Activated CD4-positive, alpha-beta T cell treated with anti-CD3 and anti-CD28 coated beads, Interleukin-2, amount 10 ng/mL, durations not matched to agents 7 days and 5 days (primary cell): ENCODE data around the gene NLRX1. TPM values are rescaled to one million over a fixed set of nuclear protein-coding genes. Genes with fewer than 3 reads are reported as not detected.
"Not testable (repeated sequence)": the region's sequence is repeated elsewhere in the genome, so short reads cannot be mapped to it uniquely, and the experiment has no call there.

Experiments
- CTCF ChIA-PET: fragments of 350-600 bp; sonication (Branson Sonifier 250); formaldehyde crosslinking; loops from one replicate; lab custom pipeline; 2021; ENCODE audit warnings: antibody characterized with exemption; lab: Charles Lee
- POLR2A ChIA-PET: fragments of 350-600 bp; sonication (Branson Sonifier 250); formaldehyde crosslinking; loops from one replicate; lab custom pipeline; 2021; ENCODE audit warnings: antibody characterized with exemption; lab: Charles Lee
- DNase-seq: peaks from one replicate; pipeline ENCODE4 v3.0.0-alpha.2; 2020
- H3K27ac Mint-ChIP-seq: one replicate; pipeline ENCODE4 v1.8.0; 2021; ENCODE audit warnings: mild to moderate bottlenecking, moderate library complexity, mixed read lengths
- H3K27me3 Mint-ChIP-seq: one replicate; pipeline ENCODE4 v1.8.0; 2021; ENCODE audit warnings: mixed read lengths
- H3K36me3 Mint-ChIP-seq: one replicate; pipeline ENCODE4 v1.8.0; 2021; ENCODE audit warnings: low read depth, mixed read lengths
- H3K4me1 Mint-ChIP-seq: one replicate; pipeline ENCODE4 v1.8.0; 2021; ENCODE audit warnings: mixed read lengths
- H3K4me3 Mint-ChIP-seq: one replicate; pipeline ENCODE4 v1.8.0; 2021; ENCODE audit warnings: mild to moderate bottlenecking, moderate library complexity, mixed read lengths
- H3K9me3 Mint-ChIP-seq: one replicate; pipeline ENCODE4 v1.8.0; 2021; ENCODE audit warnings: mixed read lengths
- total RNA-seq, 2 experiments: library from RNA; stranded (reverse); gene quantifications; one replicate each; pipeline ENCODE4 v1.2.3, GENCODE V29; 2021

NLRX1 gene
- total RNA-seq, 2 experiments from 2014 or later, result 24.2 to 28.5 TPM

DNA sequence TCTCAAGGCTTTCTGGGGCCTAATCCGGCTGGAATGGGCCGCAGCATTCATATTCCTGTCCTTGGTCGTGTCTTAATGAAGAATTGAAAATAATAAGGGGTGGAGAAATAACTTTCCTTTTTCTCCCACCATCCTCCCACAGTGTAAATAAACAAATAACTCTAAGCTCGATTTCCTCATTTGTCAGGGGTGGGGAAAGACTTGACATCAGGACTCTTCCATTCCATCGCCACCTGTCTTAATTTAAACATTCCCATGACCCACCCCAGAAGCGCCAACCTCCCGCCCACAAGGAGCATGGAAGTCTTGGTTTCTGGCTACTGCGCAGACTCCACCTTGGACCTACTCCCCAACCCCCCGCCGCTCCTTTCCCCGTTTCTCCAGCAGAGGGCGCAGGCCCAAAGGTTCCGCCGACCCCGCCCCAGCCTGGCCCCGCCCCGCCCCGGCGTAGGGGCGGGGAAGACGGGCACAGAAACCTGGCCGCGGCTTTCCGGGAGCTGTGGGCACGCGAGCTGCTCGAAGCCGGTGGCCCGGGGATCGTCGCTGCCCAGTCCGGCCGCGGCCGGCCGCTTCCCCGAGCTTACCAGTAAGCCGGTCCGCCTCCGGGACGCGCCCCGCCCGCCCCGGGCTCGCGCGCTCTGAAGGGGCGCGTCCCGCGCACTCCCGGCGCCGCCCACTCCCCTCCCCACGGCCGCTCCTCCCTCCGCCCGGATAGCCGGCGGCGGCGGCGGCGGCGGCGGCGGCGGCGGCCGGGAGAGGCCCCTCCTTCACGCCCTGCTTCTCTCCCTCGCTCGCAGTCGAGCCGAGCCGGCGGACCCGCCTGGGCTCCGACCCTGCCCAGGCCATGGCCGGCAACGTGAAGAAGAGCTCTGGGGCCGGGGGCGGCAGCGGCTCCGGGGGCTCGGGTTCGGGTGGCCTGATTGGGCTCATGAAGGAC, 37.3 kb downstream of the NLRX1 start, which contains the start of gene CBL:
CBL (plus strand) TSS at position 766 of the 937 bp plus-strand sequence; CDS start at position 845, 79 bp downstream.
- ChIA-PET POLR2A (interaction anchor here (0.5 to 1.4 kb wide), 4 partner anchors 61 to 1004 kb away, joined by 3 to 5 read pairs (median 5); partner anchors contain the start of gene C2CD2L), CTCF (interaction anchor here (0.6 to 4.5 kb wide), 33 partner anchors 9 to 183 kb away, joined by 3 to 35 read pairs (median 3); partner anchors contain the start of genes HMBS, NLRX1 and VPS11)
- Mint-ChIP-seq H3K9me3 (no peaks in the 10 kb centered on the region), H3K4me1 (peaks cover 33% of the 10 kb centered on the region), H3K27me3 (no peaks in the 10 kb centered on the region), H3K27ac (peak within 1 kb of the TSS; percentile 92), H3K4me3 (peak within 1 kb of the TSS; percentile 86), H3K36me3 (peaks cover 7% of the 10 kb centered on the region)
- DNase-seq, result peak; percentile 96

DNA sequence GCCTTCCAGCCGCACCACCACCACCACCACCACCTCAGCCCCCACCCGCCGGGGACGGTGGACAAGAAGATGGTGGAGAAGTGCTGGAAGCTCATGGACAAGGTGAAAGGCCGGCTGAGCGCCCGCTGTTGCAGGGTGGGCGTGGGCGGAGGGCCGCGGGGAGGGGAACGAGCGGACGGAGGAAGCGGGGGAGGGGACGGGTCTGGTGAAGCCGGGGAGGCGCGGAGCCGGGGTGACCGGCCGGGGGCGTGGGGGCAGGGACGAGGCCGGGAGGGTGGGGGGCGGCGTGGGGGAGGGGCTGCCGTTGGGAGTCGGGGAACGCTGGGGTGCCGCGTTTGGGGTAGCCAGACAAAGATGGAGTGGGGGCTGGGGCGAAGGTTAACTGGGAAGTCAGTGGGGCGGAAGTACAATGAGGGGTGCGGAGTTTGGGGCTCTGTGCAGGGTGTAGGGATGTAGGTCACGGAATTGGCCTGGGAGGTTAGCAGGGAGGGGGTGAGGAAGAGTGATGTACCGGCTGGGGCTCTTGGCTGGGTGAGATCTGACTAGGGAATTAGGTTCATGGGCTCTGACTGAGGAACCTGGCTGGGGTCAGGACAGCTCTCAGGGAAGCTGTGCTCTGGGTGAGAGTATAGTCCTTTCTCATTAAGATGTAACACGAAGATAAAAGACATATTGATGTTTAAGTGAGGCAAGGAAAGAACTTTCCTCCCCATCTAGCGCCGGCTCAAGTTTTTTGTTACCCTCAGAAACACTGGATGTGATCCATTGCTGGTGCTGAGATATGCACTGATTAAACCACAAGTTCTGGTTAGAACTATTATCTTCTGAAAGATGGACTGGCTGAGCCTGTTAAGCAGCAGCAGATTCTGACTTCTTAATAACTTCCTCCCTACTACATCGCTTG, 38.2 kb downstream of the NLRX1 start:
- Mint-ChIP-seq H3K4me3 (peak overlapping the region; percentile 86), H3K27ac (peak overlapping the region; percentile 87), H3K9me3 (no peaks in the 10 kb centered on the region), H3K4me1 (peaks cover 33% of the 10 kb centered on the region), H3K36me3 (peaks cover 7% of the 10 kb centered on the region), H3K27me3 (no peaks in the 10 kb centered on the region)
- DNase-seq, result peak; percentile 60
- CTCF ChIA-PET, result interaction anchor here (0.6 to 4.5 kb wide), 32 partner anchors 8 to 184 kb away, joined by 3 to 35 read pairs (median 4); partner anchors contain the start of genes HMBS, NLRX1 and VPS11
- POLR2A ChIA-PET, result interaction anchor here (0.5 to 1.4 kb wide), 4 partner anchors 13 to 100 kb away, joined by 3 to 6 read pairs (median 5); partner anchors contain the start of gene C2CD2L

DNA sequence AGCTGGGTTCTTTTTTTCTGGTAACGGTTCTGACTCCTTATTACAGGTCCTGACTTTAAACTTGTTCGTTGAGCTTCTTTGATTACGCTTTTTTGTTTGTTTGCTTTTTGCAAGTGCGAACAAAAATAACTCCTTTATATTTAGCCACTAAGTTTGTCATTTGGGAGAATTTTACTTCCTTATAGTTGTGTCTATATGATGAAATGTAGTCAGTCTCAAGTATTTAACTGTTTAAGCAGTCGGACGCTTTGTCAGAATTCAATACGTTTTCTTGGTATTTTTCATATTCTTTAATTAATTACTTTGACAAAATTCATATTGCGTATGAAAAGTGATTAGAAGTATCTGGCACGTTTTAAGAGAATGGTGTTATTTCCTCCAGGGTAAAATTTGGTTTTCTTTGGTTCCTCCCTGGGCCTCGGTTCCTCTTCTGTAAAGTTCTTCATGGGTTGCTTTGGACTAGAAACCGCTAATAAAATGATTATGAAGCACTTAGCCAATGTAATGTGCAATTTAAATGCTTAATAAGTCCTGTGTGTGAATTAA, 39.0 kb downstream of the NLRX1 start:
- no peak for DNase-seq
- no peaks in the 10 kb centered on the region for H3K9me3 Mint-ChIP-seq
- POLR2A ChIA-PET, result interaction anchor here (0.6 kb wide), 1 partner anchor 12 kb away, joined by 6 read pairs; no protein-coding TSS in a partner anchor
- no peaks in the 10 kb centered on the region for H3K27me3 Mint-ChIP-seq
- peaks cover 33% of the 10 kb centered on the region for H3K4me1 Mint-ChIP-seq
- H3K36me3 Mint-ChIP-seq, result peaks cover 7% of the 10 kb centered on the region
- peak overlapping the region; percentile 87 for H3K27ac Mint-ChIP-seq
- CTCF ChIA-PET, result interaction anchor here (0.7 to 4.5 kb wide), 3 partner anchors 19 to 114 kb away, joined by 3 to 35 read pairs (median 3); no protein-coding TSS in a partner anchor
- H3K4me3 Mint-ChIP-seq, result peak overlapping the region; percentile 86

DNA sequence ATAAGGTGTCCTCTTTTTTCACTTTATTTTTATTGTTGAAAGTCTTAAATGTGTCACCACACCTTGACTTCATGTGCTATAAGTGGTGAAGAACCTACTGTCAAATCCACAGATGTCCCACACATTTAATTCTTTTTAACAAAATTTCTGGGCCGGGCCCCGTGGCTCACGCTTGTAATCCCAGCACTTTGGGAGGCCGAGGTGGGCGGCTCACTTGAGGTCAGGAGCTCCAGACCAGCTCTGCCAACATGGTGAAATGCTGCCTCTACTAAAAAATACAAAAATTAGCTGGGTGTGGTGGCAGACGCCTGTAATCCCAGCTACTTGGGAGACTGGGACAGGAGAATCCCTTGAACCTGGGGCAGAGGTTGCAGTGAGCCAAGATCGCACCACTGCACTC, 40.7 kb downstream of the NLRX1 start:
- ChIA-PET CTCF (interaction anchor here (0.6 to 1.3 kb wide), 5 partner anchors 12 to 284 kb away, joined by 3 to 6 read pairs (median 3); partner anchors contain the start of gene BCL9L), POLR2A (no interaction called here)
- Mint-ChIP-seq H3K27ac (no peak overlapping the region), H3K9me3 (no peaks in the 10 kb centered on the region), H3K4me3 (no peak overlapping the region), H3K4me1 (peaks cover 38% of the 10 kb centered on the region), H3K27me3 (no peaks in the 10 kb centered on the region), H3K36me3 (peaks cover 7% of the 10 kb centered on the region)
- DNase-seq, result no peak

DNA sequence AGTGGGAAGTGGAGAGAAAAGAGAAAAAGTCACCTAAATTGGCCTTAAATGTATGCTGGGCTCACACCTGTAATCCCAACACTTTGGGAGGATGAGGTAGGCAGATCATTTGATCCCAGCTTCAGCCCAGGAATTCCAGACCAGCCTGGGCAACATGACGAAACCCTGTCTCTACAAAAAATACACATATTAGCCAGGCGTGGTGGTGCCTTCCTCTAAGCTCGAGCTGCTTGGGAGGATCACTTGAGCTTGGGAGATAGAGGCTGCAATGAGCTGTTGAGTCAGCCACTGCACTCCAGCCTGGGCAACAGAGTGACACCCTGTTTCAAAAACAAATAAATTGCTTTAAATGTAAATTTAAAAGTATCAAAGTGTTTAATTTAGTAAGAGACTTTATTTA, 41.5 kb downstream of the NLRX1 start:
- H3K27me3 Mint-ChIP-seq, result no peaks in the 10 kb centered on the region
- peaks cover 35% of the 10 kb centered on the region for H3K4me1 Mint-ChIP-seq
- peak overlapping the region; percentile 43 for H3K27ac Mint-ChIP-seq
- no peaks in the 10 kb centered on the region for H3K9me3 Mint-ChIP-seq
- CTCF ChIA-PET, result interaction anchor here (0.6 to 1.5 kb wide), 6 partner anchors 13 to 284 kb away, joined by 3 to 7 read pairs (median 4); partner anchors contain the start of genes BCL9L and DPAGT1
- peaks cover 12% of the 10 kb centered on the region for H3K36me3 Mint-ChIP-seq
- H3K4me3 Mint-ChIP-seq, result no peak overlapping the region
- DNase-seq, result no peak
- POLR2A ChIA-PET, result no interaction called here

DNA sequence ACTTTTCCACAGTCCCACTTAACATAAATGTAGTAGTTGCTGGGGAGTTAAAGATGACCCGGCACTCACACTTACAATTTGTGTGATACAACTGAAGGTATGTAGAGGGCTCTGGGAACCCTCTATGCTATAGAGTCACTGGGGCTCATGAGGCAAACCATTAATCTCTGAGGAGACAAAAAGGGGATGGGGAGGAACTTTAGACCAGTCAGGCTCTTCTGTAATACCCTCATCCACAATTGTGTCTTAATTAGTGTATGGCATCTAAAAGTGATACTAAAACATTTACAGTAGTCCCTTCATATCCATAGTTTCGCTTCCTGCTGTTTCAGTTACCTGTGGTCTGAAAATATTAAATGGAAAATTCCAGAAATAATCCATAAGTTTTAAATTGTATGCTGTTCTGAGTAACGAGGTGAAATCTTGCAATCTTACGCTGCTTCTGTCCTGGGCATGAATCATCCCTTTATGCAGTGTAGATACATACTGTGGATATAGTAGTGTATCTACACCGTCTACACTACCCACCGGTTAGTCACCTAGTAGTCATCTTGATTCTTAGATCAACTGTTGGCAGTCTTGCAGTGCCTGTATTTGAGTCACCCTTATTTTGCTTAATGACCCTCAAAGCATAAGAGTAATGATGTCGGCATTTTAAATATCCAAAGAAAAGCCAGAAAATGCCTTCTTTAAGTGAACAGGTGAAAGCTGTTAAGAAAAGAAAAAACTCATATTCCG, 49.8 kb downstream of the NLRX1 start:
- Mint-ChIP-seq H3K4me3 (no peak overlapping the region), H3K36me3 (peaks cover 10% of the 10 kb centered on the region), H3K27me3 (no peaks in the 10 kb centered on the region), H3K27ac (no peak overlapping the region), H3K4me1 (peaks cover 36% of the 10 kb centered on the region), H3K9me3 (no peaks in the 10 kb centered on the region)
- POLR2A ChIA-PET, result no interaction called here
- DNase-seq, result no peak
- CTCF ChIA-PET, result interaction anchor here (1.3 kb wide), 2 partner anchors 13 to 22 kb away, joined by 4 to 5 read pairs; partner anchors contain the start of gene CBL

DNA sequence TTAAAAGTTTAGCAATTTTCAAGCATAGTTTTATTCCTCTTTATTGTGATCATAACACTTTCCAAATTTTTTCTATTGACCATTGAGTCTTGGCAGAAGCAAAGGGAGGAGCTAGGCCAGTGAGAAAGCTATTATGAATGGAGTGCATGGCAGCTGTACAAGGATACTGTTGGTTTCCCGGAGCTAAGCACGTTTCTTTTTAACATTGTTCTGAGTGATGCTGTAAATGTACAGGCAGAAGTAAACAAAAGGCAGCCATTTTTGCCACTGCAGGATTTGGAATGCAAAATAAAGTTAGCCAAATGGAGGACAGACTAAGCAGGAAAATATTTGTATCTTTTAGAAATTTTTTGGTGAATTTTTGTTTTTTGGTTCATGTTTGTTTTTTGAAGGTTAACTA, 53.8 kb downstream of the NLRX1 start:
- no peaks in the 10 kb centered on the region for H3K9me3 Mint-ChIP-seq
- H3K27ac Mint-ChIP-seq, result no peak overlapping the region
- ChIA-PET CTCF (interaction anchor here (0.6 to 1.6 kb wide), 5 partner anchors 22 to 1006 kb away, joined by 3 to 4 read pairs (median 3); no protein-coding TSS in a partner anchor), POLR2A (interaction anchor here (0.6 kb wide), 1 partner anchor 32 kb away, joined by 5 read pairs; no protein-coding TSS in a partner anchor)
- no peak for DNase-seq
- peaks cover 37% of the 10 kb centered on the region for H3K4me1 Mint-ChIP-seq
- no peak overlapping the region for H3K4me3 Mint-ChIP-seq
- peaks cover 20% of the 10 kb centered on the region for H3K36me3 Mint-ChIP-seq
- H3K27me3 Mint-ChIP-seq, result no peaks in the 10 kb centered on the region

DNA sequence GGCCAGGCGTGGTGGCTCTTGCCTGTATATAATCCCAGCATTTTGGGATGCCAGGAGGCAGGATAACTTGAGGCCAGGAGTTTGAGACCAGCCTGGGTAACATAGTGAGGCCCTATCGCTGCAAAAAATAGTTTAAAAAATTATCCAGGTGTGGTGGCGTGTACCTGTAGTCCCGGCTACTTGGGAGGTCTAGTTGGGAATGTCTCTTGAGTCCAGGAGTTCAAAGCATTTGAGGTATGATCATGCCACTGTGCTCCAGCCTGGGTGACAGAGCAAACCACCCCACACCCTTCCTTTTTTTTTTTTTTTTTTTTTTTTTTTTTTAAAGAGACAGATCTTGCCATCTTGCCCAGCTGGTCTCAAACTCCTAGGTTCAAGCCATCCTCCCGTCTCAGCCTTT, 54.4 kb downstream of the NLRX1 start:
- peaks cover 36% of the 10 kb centered on the region for H3K4me1 Mint-ChIP-seq
- POLR2A ChIA-PET, result no interaction called here
- CTCF ChIA-PET, result interaction anchor here (0.6 to 0.9 kb wide), 2 partner anchors 22 to 93 kb away, joined by 3 read pairs; no protein-coding TSS in a partner anchor
- H3K4me3 Mint-ChIP-seq, result no peak overlapping the region
- H3K36me3 Mint-ChIP-seq, result peaks cover 23% of the 10 kb centered on the region
- no peak for DNase-seq
- H3K27ac Mint-ChIP-seq, result no peak overlapping the region
- no peaks in the 10 kb centered on the region for H3K27me3 Mint-ChIP-seq
- H3K9me3 Mint-ChIP-seq, result no peaks in the 10 kb centered on the region

DNA sequence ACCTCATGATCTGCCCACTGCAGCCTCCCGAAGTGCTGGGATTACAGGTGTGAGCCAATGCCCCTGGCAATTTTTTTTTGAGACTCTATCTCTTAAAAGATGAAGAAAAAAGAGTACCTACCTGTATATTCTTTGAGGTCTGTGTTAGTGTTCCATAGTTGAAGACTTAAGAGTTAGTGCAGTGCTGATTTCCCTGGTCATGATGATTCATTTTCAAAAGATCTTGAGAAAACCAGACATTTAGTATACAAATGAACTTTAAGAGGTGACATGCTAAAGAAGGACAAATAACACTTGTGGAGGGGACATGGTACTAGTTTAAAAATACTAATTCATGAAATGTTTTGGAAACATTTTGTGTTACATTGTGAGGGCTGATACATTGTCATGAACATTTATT, 55.3 kb downstream of the NLRX1 start:
- Mint-ChIP-seq H3K4me3 (no peak overlapping the region), H3K4me1 (peaks cover 38% of the 10 kb centered on the region), H3K27me3 (no peaks in the 10 kb centered on the region), H3K36me3 (peaks cover 27% of the 10 kb centered on the region), H3K27ac (no peak overlapping the region), H3K9me3 (no peaks in the 10 kb centered on the region)
- DNase-seq, result no peak
- ChIA-PET POLR2A (no interaction called here), CTCF (interaction anchor here (0.9 kb wide), 1 partner anchor 227 kb away, joined by 3 read pairs; no protein-coding TSS in a partner anchor)

DNA sequence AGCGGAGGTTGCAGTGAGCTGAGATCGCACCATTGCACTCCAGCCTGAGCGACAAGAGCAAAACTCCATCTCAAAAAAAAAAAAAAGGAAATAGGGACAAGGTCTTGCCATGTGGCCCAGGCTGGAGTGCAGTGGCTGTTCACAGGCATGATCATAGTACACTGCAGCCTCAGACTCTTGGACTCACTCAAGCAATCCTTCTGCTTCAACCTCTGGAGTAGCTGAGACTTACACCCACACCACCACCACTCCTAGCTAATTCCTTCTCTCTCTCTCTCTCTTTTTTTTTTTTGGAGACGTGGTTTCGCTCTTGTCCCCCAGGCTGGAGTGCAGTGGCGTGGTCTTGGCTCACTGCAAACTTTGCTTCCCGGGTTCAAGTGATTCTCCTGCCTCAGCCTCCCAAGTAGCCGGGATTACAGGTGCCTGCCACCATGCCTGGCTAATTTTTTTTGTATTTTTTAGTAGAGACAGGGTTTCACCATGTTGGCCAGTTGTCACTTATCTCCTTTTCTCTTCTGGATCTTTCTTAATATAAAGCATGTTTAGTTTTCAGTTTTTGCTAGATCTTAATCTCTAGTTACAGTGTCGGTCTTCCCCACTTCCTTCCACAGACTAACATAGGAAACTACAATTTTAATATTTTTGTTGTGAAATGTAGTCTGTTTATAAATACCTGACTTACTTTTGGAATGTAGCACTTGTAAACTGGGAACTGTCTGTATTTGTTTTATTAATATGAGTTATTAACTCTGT, 60.2 kb downstream of the NLRX1 start:
- Mint-ChIP-seq H3K27ac (peak overlapping the region; percentile 42), H3K4me3 (peak overlapping the region; percentile 54), H3K4me1 (peaks cover 41% of the 10 kb centered on the region), H3K36me3 (peaks cover 44% of the 10 kb centered on the region)
- CTCF ChIA-PET, result interaction anchor here (0.6 to 2.0 kb wide), 11 partner anchors 9 to 831 kb away, joined by 3 to 7 read pairs (median 3); no protein-coding TSS in a partner anchor
- H3K27me3 Mint-ChIP-seq, DNase-seq, POLR2A ChIA-PET, H3K9me3 Mint-ChIP-seq: not testable (repeated sequence)
